ENCODE measurements around the gene PERM1.

Gene PERM1

DNA sequence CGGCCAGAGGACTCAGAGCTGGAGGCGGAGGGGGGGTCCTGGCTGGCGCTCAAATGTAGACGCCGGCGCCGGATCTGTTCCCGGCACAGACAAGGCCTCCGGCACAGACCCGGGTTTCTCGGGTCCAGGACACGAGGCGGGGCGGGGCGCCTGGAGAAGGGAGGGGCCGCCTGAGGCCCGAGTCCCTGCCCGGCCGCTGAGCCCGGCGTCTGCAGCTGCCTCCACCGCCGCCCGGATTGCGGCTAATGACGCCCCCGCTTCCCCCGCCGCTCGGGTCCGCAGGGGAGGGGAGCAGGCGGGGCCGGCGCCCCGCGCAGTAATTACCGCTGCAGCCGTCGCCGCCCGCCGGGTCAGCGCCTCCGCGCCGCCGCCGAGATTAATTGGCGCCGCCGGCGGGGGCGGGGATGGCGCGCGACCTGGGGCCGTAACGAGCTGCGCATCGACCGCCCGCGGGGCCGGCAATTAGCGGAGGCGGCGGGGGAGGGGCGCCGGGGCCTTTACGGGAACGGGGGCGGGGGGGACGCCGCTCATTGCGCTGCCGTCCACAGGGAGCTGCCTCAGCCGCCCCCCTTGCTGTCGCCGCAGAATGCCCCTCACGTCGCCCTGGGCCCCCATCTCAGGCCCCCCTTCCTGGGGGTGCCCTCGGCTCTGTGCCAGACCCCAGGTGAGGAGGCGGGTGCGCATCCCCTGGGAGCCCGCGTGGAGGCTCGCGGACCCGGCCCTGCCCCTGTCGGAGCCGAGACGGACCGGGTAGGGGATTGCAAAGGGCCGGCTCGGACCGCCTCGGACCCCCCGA is 40.1 kb downstream of the PERM1 start:
- Histone ChIP-seq H3K27ac (ENCODE audit: insufficient read depth in 1 of 2, low read depth in 1 of 2, low read length in 2 of 2, poor library complexity in 1 of 2, severe bottlenecking in 2 of 2) (no peak overlapping the region), H3K27me3 (replicated peaks in 2 of 5; ENCODE audit: control insufficient read depth in 4 of 5, insufficient read depth in 5 of 5, low read length in 4 of 5) (peaks cover 0 to 67% (median 18%) of the 10 kb centered on the region in 5 experiments), H3K4me3 (ENCODE audit: control insufficient read depth in 1 of 7, extremely low read depth in 1 of 7, insufficient read depth in 4 of 7, low read depth in 2 of 7, low read length in 6 of 7) (peak overlapping the region in 5 of 7 experiments; percentile 13 to 61 (median 26)), H3K36me3 (ENCODE audit: control insufficient read depth in 4 of 4, insufficient read depth in 4 of 4, low read length in 3 of 4) (peaks cover 0 to 25% (median 15%) of the 10 kb centered on the region in 4 experiments), H3K9me3 (ENCODE audit: control extremely low read depth in 1 of 5, control insufficient read depth in 4 of 5, insufficient read depth in 2 of 5, low read depth in 1 of 5, low read length in 4 of 5) (no peaks in the 10 kb centered on the region), H3K4me1 (ENCODE audit: control extremely low read depth in 1 of 4, control insufficient read depth in 4 of 4, insufficient read depth in 4 of 4, low read length in 3 of 4) (peaks cover 0 to 40% (median 33%) of the 10 kb centered on the region in 4 experiments)
- POLR2A ChIA-PET = no interaction called here
- DNase-seq = peak in 2 of 3 donors; percentile 51 to 64
- CTCF ChIA-PET = interaction anchor here (0.7 to 5.3 kb wide), 8 partner anchors 10 to 73 kb away, joined by 3 to 47 read pairs (median 4); partner anchors contain the start of genes NOC2L and SAMD11
- WGBS (ENCODE audit: insufficient coverage) = under 1% methylated on average over 66 of the region's 98 CpGs

DNA sequence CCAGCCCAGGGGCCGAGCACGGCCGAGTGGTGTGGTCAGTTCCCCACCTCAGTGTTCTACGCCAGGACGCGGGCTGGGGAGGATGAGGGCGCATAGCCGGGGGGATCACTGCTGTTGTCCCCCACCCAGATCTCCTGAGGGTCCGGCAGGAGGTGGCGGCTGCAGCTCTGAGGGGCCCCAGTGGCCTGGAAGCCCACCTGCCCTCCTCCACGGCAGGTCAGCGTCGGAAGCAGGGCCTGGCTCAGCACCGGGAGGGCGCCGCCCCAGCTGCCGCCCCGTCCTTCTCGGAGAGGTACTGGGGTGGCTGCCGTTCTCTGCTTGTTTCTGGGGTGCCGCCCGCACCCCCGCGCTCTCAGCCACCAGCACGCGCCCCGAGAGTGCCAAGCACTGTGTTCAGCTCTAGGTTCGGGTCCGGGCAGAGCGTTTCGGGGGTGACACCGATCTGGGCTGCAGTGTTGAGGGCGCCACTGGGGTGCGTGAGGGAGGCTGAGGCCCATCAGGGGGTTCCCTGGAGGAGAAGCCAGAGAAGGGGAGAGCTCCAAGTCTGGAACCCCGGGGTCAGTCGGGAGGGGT is 40.8 kb downstream of the PERM1 start:
- no peak overlapping the region for H3K27ac ChIP-seq (ENCODE audit: insufficient read depth in 1 of 2, low read depth in 1 of 2, low read length in 2 of 2, poor library complexity in 1 of 2, severe bottlenecking in 2 of 2)
- CTCF ChIA-PET = interaction anchor here (1.0 to 5.3 kb wide), 7 partner anchors 10 to 40 kb away, joined by 3 to 47 read pairs (median 4); partner anchors contain the start of gene SAMD11
- H3K9me3 ChIP-seq (ENCODE audit: control extremely low read depth in 1 of 5, control insufficient read depth in 4 of 5, insufficient read depth in 2 of 5, low read depth in 1 of 5, low read length in 4 of 5) = no peaks in the 10 kb centered on the region
- peaks cover 0 to 20% (median 12%) of the 10 kb centered on the region in 4 experiments for H3K36me3 ChIP-seq (ENCODE audit: control insufficient read depth in 4 of 4, insufficient read depth in 4 of 4, low read length in 3 of 4)
- no peak for DNase-seq
- peaks cover 0 to 73% (median 18%) of the 10 kb centered on the region in 5 experiments for H3K27me3 ChIP-seq (replicated peaks in 2 of 5; ENCODE audit: control insufficient read depth in 4 of 5, insufficient read depth in 5 of 5, low read length in 4 of 5)
- POLR2A ChIA-PET = no interaction called here
- peaks cover 0 to 40% (median 33%) of the 10 kb centered on the region in 4 experiments for H3K4me1 ChIP-seq (ENCODE audit: control extremely low read depth in 1 of 4, control insufficient read depth in 4 of 4, insufficient read depth in 4 of 4, low read length in 3 of 4)
- under 1% methylated on average over 31 of the region's 36 CpGs for WGBS (ENCODE audit: insufficient coverage)
- H3K4me3 ChIP-seq (ENCODE audit: control insufficient read depth in 1 of 7, extremely low read depth in 1 of 7, insufficient read depth in 4 of 7, low read depth in 2 of 7, low read length in 6 of 7) = peak overlapping the region in 3 of 7 experiments; percentile 48 to 63 (median 61)

DNA sequence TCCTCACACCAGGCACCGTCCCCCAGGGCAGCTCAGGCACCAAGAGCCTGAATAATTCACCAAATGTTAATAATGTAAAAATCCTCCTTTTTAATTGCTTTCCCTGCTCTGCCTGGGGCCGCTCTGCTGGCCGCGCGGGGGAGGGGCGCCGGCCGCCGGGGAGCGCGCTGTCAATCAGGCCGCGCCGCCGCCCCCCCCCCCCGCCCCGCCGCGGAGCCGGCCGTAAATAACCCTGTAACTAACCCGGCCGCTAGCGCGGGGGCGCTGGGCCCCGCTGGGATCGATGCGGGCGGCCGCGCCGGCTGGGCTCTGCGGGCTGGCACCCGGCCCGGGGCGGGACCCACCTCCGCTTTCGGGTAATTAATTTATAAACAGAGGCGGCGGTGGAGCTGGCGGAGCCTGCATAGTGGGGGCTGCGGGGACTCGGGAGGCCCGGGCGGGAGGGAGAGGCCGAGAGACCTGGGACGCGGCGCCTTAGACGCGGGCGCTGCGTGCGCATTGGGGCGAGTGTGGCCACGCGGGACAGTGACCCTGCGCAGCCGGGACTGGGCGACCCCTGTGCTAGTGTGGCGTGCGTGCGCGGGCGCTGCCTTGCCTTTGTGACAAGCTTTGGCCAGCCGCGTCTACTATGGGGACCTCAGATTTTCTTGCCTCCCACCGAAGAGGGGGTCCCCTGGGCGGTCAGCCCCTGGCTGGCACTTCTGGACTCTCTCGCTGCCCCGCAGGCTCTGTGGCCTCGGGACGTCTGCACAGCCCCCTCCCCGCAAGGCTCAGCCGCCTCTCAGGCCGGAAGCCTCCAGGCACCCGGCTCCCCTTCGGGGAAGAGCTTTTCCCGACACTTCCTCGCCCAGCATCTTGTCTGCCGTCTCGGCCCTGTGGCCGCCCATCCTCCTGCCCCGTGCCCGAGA is 41.5 kb downstream of the PERM1 start:
- H3K36me3 ChIP-seq (ENCODE audit: control insufficient read depth in 4 of 4, insufficient read depth in 4 of 4, low read length in 3 of 4) = peaks cover 0 to 12% (median 7%) of the 10 kb centered on the region in 4 experiments
- peak overlapping the region in 6 of 7 experiments; percentile 19 to 63 (median 42) for H3K4me3 ChIP-seq (ENCODE audit: control insufficient read depth in 1 of 7, extremely low read depth in 1 of 7, insufficient read depth in 4 of 7, low read depth in 2 of 7, low read length in 6 of 7)
- ChIA-PET POLR2A (no interaction called here), CTCF (interaction anchor here (1.3 to 5.3 kb wide), 5 partner anchors 11 to 35 kb away, joined by 3 to 47 read pairs (median 4); partner anchors contain the start of gene SAMD11)
- WGBS (ENCODE audit: insufficient coverage) = 0% methylated on average over 78 of the region's 86 CpGs
- peak; percentile 54 to 74 (median 66) for DNase-seq
- H3K9me3 ChIP-seq (ENCODE audit: control extremely low read depth in 1 of 5, control insufficient read depth in 4 of 5, insufficient read depth in 2 of 5, low read depth in 1 of 5, low read length in 4 of 5) = no peaks in the 10 kb centered on the region
- peaks cover 0 to 45% (median 36%) of the 10 kb centered on the region in 4 experiments for H3K4me1 ChIP-seq (ENCODE audit: control extremely low read depth in 1 of 4, control insufficient read depth in 4 of 4, insufficient read depth in 4 of 4, low read length in 3 of 4)
- H3K27ac ChIP-seq (ENCODE audit: insufficient read depth in 1 of 2, low read depth in 1 of 2, low read length in 2 of 2, poor library complexity in 1 of 2, severe bottlenecking in 2 of 2) = no peak overlapping the region
- peaks cover 0 to 81% (median 18%) of the 10 kb centered on the region in 5 experiments for H3K27me3 ChIP-seq (replicated peaks in 2 of 5; ENCODE audit: control insufficient read depth in 4 of 5, insufficient read depth in 5 of 5, low read length in 4 of 5)

DNA sequence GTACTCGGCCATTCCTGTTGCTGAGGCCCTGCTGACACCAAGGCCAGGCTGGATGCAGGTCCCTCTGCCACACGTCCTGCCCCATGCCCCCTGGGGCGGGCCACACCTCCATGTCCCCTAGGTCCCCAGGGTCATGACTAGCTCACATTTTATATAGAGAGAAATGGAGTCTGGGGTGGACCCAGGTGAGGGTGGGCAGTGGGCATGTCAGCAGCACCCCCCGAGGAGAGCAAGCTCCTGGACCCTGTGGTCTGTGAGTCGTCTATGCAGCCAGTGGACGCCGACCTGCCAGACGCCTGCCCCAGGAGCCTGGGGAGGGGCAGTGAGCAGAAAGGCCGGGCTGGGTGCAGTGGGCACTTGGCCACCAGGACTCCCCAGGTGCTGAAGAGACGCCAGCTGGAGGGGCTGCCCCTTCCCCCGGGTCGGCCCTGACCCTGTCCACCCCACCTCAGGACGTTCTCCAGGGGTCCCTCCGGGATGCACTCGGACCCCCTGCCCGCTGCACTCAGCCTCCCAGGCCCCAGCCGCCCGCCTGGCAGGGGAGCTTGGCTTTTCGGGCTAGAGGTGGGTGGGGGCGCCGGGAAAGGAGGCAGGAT is 42.3 kb downstream of the PERM1 start:
- peak overlapping the region in 2 of 7 experiments; percentile 48 to 63 for H3K4me3 ChIP-seq (ENCODE audit: control insufficient read depth in 1 of 7, extremely low read depth in 1 of 7, insufficient read depth in 4 of 7, low read depth in 2 of 7, low read length in 6 of 7)
- peaks cover 0 to 5% (median under 1%) of the 10 kb centered on the region in 4 experiments for H3K36me3 ChIP-seq (ENCODE audit: control insufficient read depth in 4 of 4, insufficient read depth in 4 of 4, low read length in 3 of 4)
- peaks cover 0 to 47% (median 37%) of the 10 kb centered on the region in 4 experiments for H3K4me1 ChIP-seq (ENCODE audit: control extremely low read depth in 1 of 4, control insufficient read depth in 4 of 4, insufficient read depth in 4 of 4, low read length in 3 of 4)
- 24% methylated on average over 15 of the region's 21 CpGs for WGBS (ENCODE audit: insufficient coverage)
- no peak overlapping the region for H3K27ac ChIP-seq (ENCODE audit: insufficient read depth in 1 of 2, low read depth in 1 of 2, low read length in 2 of 2, poor library complexity in 1 of 2, severe bottlenecking in 2 of 2)
- POLR2A ChIA-PET = no interaction called here
- CTCF ChIA-PET = interaction anchor here (1.4 to 5.3 kb wide), 4 partner anchors 13 to 35 kb away, joined by 3 to 47 read pairs (median 8); partner anchors contain the start of gene SAMD11
- peaks cover 0 to 87% (median 24%) of the 10 kb centered on the region in 5 experiments for H3K27me3 ChIP-seq (replicated peaks in 2 of 5; ENCODE audit: control insufficient read depth in 4 of 5, insufficient read depth in 5 of 5, low read length in 4 of 5)
- H3K9me3 ChIP-seq (ENCODE audit: control extremely low read depth in 1 of 5, control insufficient read depth in 4 of 5, insufficient read depth in 2 of 5, low read depth in 1 of 5, low read length in 4 of 5) = no peaks in the 10 kb centered on the region
- no peak for DNase-seq

DNA sequence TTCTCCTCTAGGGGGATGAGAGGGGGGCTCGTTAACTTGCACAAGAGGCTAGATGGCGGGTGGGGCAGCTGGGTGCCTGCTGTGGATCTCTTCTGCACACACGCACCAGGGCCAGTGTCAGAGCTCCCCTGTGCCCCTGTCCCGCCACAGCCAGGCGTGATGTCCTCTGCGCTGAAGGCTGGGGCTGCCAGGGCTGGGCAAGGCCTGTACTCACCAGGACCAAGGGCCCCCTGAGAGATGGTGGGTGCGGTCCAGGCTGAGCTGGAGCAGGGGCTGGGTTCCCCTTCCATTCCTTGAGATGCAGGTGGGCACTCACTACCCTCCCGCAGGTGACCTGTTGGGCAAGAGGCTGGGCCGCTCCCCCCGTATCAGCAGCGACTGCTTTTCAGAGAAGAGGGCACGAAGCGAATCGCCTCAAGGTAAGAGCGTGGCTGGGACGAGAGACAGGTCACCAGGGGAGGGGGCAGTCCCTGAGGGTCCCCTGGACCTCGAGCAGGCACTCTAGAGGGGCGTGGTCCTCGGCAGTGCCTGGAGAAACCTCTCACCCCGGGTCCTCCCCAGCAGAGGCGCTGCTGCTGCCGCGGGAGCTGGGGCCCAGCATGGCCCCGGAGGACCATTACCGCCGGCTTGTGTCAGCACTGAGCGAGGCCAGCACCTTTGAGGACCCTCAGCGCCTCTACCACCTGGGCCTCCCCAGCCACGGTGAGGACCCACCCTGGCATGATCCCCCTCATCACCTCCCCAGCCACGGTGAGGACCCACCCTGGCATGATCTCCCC is 43.0 kb downstream of the PERM1 start:
- 80% methylated on average over 30 of the region's 30 CpGs for WGBS (ENCODE audit: insufficient coverage)
- no peak overlapping the region for H3K27ac ChIP-seq (ENCODE audit: insufficient read depth in 1 of 2, low read depth in 1 of 2, low read length in 2 of 2, poor library complexity in 1 of 2, severe bottlenecking in 2 of 2)
- H3K36me3 ChIP-seq (ENCODE audit: control insufficient read depth in 4 of 4, insufficient read depth in 4 of 4, low read length in 3 of 4) = no peaks in the 10 kb centered on the region
- no peak overlapping the region for H3K4me3 ChIP-seq (ENCODE audit: control insufficient read depth in 1 of 7, extremely low read depth in 1 of 7, insufficient read depth in 4 of 7, low read depth in 2 of 7, low read length in 6 of 7)
- H3K27me3 ChIP-seq (replicated peaks in 2 of 5; ENCODE audit: control insufficient read depth in 4 of 5, insufficient read depth in 5 of 5, low read length in 4 of 5) = peaks cover 0 to 81% (median 24%) of the 10 kb centered on the region in 5 experiments
- POLR2A ChIA-PET = no interaction called here
- DNase-seq = no peak
- no peaks in the 10 kb centered on the region for H3K9me3 ChIP-seq (ENCODE audit: control extremely low read depth in 1 of 5, control insufficient read depth in 4 of 5, insufficient read depth in 2 of 5, low read depth in 1 of 5, low read length in 4 of 5)
- CTCF ChIA-PET = interaction anchor here (1.2 to 5.3 kb wide), 8 partner anchors 10 to 69 kb away, joined by 3 to 47 read pairs (median 8); no protein-coding TSS in a partner anchor
- H3K4me1 ChIP-seq (ENCODE audit: control extremely low read depth in 1 of 4, control insufficient read depth in 4 of 4, insufficient read depth in 4 of 4, low read length in 3 of 4) = peaks cover 0 to 47% (median 37%) of the 10 kb centered on the region in 4 experiments
